SW480 (cell line): ENCODE data around the gene PLEKHN1.

ENCODE experiments used
- DNase-seq: peaks from one replicate; pipeline ENCODE4 v3.0.0-alpha.2; 2016; ENCODE audit warnings: low spot score

PLEKHN1 gene

DNA sequence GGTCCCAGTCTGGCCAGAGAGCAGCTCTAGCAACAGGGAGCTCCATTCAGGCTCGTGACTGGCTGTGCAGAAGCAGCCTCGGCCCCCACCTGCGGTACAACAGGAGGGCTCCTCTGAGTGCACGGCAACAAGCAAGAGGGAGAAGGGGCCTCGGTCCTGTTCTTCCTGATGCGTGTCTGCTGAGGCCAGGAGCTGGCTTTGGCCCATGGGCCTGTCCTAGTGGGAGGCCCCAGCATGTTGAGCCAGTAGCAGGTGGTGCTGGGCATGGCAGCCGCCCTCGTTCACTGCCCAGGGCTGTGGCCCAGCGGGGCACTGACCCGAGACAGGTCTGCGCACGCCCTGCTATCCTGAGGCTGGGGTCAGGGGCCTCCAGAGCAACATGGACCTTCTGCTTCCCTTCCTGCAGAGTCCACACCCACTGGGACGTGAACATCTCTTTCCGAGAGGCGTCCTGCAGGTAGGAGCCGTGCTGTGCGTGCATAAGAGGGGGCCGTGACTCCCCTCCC is 35.6 kb upstream of the PLEKHN1 start:
- DNase-seq: no peak

DNA sequence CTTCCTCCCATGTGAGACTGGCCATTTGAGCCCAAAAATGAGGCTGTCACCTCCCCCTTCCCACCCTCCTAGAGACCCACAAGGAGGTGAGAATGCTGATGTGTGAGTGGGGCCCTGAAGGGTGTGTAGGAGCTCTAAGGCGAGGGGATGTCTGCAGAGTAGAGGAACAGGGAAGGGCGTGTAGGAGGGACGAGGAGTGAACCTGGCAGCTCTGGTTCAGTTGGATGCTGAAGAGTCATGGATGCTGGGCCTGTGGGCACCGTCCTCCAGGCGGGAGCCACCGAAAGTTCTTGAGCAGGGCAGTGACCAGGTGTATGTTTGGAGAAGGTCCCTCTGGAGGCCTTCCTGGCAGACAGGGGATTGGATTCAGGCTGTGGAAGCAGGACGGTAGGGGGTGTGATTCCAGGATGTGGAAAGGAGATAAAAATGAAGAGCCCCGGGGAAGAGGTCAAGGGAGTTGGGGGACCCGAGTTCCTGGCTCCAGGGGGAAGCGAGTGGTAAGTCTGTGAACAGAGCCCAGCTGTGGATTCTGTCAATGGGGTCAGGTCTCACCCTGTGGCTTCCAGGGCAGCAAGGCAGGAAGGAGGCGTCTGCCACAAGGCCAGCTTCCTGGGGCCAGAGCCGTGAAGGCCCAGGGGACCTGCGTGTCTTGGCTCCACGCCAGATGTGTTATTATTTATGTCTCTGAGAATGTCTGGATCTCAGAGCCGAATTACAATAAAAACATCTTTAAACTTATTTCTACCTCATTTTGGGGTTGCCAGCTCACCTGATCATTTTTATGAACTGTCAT is 34.7 kb upstream of the PLEKHN1 start:
- no peak for DNase-seq

DNA sequence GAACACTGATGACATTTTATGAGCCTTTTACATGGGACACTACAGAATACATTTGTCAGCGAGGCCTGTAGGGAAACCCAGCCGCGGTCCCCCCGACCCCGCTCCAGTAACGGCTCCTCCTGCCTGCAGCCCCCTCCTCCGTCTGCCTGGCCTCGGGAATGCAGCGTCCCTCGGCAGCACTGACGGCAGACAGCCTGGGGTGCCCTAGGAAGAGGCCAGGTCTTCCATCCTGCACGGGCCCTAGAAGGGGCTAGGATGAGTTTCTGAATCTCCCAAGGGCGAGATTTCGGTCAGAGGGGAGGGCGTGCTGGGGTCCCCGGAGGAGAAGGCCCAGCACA is 34.1 kb upstream of the PLEKHN1 start:
- no peak for DNase-seq

DNA sequence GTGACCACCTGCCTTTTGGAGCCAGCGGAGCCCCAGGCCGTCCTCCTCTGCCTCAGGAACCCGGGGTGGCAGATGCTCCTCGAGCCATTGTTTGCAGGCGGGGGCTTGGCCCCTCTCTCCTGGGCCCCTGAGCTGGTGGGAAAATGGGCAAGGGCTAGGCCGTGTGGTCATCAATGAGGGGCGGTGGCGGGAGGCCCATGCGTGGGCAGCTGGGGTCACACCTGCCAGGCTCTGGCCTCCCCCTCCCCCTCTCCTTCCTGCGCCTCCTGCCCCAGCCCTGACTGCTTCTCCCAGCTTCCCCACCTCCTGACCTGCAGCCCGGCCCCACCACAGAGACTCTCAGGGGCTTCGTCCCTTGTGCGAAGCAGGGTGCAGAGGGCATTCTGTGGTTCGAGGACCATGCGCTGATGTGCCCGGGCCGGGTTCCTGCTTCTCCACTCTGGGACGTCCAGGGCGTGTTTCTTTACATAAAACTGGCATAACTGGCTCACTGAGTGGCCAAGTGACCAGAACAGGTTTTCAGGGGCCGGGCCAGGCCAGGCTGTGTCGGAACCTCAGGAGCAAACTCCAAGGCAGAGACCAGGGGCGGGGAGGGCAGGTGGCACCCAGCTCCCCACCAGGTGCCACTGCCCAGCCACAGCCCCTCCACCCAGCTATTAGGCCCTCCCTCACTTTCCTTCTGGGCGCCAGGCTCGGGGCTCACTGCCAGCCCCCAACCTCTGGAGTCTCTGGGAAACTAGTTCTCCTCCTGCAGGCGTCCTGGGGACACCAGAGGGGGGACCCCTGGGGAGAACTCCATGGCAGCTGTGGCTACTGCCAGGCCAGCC is 33.3 kb upstream of the PLEKHN1 start:
- DNase-seq: no peak

DNA sequence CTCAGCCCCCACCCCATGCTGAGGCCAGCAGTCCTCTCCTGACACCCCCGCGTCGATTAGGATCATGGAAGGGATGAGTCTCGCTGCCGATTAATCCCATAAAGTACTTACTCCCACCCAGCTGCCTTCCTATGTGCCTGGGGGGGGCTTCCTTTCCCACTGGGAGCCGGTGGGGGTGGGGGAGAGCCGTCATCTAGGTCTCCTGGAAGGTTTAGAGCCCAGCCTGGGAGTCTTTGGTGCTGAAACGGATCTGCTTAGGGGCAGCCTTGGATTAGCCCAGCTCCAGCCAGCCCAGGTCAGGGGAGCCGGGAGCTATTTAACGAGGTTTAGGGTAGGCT is 32.7 kb upstream of the PLEKHN1 start:
- no peak for DNase-seq

DNA sequence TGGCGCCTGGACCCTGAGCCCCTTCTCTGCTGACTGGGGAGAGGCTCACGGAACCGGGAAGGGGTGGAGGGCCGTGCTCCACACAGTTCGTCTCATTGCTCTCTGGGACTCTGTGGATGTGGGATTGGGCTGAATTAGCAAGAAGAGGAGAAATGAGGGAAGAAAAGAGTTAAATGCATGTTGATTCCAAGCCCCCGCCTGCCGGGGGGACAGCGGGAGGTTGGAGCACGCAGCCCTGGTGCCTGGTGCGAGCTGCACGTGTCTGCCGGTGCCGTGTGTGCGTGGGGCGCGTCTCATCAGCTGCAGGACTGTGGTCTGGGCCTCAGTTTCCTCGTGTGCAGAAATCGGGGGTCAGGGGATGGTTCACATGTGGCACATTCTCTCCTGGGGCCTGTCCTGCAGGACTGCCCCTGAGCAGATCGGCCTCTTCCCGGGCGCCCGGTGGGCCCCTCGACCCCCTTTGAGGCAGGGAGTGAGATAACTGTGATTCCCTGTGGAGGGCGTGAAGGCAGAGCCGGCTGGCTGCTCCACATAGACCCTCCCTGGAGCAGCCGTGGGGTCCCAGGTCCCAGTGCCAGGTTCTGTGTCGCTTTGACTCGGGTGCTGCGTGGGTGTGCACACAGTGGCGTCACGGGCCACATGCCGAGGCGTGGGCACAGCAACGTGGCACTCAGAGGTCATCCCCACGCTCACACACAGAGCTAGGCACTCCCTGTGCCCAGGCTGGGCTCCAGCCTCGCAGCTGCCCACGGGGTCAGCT is 31.1 kb upstream of the PLEKHN1 start:
- no peak for DNase-seq

DNA sequence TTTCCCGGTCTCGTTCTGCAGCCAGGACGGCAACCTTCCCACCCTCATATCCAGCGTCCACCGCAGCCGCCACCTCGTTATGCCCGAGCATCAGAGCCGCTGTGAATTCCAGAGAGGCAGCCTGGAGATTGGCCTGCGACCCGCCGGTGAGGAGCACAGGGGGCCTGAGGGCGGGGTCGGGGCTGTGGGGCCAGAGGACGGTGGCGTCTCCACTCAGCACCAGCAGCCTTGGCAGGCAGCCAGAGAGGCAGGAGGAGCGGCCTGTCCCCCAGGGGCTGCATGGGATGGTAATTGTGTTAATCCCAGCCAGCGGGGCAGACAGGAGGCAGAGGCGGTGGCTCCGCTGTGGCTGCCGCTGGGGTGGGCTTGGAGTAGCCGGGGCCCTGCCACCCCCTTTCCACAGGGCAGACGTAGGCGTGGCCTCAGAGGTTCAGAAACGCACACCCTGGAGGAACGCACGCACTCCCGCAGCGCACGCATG is 30.5 kb upstream of the PLEKHN1 start:
- DNase-seq: no peak

DNA sequence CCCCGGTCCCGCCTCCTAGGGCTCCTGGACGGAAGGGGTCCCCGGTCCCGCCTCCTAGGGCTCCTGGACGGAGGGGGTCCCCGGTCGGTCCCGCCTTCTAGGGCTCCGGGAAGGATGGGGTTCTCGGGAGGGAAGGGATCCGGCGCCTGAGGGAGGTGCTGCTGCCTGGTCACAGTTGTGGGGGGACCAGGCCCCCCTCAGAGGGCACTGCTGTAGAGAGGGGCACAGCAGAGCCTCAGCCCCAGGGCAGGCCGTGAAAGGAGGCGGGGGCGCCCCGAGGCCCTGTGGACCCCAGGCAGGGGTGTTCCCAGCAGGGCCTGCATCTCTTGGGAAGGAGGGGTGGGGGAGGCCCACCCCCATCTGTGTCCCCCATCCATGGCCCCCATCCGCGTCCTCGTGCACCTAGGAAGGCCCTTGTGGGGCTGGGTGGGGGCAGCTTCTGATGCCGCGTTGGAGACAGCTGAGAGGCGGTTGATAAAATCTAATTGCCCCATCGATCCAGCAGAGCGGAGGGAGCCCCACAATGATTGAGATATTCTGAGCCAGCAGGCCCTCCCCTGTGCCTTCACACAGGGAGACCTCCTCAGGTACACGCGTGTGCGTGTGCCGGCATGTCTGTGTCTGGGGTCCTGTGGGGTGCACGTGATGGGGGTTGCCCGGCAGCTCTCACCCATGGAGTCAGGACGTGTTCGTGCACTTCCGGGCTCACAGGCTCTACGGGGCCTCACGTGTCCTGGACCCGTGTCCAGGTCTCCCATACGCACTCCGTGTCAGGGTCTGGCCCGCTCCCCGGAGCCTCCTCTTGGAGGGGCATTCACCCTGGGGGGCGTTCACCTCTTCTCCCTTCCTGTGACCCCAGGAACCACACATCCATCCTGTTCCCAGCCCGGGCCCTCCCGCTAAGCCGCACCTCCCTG is 29.7 kb upstream of the PLEKHN1 start:
- DNase-seq: no peak

DNA sequence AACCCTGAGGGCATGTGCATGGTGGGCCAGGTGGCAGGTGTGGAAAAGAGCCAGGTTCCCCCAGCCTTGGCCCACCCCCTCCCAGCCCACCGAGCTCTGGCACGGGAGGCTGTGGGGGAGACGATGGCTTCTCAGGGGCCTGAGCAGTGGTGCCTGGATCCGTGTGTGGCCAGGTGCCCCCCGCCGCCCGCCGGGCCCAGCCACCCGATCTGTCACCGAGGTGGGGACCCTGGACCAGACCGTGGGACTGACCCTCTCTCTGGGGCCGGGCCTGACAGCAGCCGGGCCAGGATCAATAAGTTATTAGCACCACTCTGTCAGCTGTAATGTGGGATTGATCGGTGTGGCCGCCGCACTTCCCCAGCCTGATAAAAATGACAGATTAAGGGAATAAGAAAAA is 28.8 kb upstream of the PLEKHN1 start:
- no peak for DNase-seq

DNA sequence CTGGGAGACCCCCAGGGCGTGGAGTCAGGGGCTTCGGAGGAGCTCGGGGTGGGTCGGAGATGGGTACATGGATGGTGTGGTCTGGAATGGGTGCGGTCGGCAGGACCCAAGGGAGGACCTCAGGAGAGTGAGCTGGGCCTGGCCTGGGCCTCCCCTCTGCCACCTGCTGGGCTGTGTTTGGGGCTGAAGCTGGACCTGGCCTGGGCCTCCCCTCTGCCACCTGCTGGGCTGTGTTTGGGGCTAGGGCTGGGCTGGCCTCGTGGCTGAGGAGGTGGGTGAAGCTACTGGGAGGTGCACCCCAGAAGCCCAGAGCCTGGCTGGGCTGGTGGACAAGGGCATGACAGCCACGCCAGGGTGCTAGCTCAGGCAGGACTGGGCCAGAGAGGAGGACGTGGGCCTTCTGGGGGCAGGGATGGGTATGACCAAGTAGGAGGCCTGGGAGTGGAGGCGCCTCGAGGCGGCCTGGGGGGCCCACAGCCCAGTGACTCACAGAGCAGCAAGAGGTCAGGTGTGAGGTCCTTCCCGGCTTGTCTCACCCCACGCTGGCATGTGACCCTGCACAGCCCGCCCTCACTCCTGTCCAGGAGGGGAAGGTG is 28.1 kb upstream of the PLEKHN1 start:
- DNase-seq: peak; percentile 60

DNA sequence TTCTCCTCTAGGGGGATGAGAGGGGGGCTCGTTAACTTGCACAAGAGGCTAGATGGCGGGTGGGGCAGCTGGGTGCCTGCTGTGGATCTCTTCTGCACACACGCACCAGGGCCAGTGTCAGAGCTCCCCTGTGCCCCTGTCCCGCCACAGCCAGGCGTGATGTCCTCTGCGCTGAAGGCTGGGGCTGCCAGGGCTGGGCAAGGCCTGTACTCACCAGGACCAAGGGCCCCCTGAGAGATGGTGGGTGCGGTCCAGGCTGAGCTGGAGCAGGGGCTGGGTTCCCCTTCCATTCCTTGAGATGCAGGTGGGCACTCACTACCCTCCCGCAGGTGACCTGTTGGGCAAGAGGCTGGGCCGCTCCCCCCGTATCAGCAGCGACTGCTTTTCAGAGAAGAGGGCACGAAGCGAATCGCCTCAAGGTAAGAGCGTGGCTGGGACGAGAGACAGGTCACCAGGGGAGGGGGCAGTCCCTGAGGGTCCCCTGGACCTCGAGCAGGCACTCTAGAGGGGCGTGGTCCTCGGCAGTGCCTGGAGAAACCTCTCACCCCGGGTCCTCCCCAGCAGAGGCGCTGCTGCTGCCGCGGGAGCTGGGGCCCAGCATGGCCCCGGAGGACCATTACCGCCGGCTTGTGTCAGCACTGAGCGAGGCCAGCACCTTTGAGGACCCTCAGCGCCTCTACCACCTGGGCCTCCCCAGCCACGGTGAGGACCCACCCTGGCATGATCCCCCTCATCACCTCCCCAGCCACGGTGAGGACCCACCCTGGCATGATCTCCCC is 27.4 kb upstream of the PLEKHN1 start:
- no peak for DNase-seq

DNA sequence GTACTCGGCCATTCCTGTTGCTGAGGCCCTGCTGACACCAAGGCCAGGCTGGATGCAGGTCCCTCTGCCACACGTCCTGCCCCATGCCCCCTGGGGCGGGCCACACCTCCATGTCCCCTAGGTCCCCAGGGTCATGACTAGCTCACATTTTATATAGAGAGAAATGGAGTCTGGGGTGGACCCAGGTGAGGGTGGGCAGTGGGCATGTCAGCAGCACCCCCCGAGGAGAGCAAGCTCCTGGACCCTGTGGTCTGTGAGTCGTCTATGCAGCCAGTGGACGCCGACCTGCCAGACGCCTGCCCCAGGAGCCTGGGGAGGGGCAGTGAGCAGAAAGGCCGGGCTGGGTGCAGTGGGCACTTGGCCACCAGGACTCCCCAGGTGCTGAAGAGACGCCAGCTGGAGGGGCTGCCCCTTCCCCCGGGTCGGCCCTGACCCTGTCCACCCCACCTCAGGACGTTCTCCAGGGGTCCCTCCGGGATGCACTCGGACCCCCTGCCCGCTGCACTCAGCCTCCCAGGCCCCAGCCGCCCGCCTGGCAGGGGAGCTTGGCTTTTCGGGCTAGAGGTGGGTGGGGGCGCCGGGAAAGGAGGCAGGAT is 26.7 kb upstream of the PLEKHN1 start:
- DNase-seq: no peak

DNA sequence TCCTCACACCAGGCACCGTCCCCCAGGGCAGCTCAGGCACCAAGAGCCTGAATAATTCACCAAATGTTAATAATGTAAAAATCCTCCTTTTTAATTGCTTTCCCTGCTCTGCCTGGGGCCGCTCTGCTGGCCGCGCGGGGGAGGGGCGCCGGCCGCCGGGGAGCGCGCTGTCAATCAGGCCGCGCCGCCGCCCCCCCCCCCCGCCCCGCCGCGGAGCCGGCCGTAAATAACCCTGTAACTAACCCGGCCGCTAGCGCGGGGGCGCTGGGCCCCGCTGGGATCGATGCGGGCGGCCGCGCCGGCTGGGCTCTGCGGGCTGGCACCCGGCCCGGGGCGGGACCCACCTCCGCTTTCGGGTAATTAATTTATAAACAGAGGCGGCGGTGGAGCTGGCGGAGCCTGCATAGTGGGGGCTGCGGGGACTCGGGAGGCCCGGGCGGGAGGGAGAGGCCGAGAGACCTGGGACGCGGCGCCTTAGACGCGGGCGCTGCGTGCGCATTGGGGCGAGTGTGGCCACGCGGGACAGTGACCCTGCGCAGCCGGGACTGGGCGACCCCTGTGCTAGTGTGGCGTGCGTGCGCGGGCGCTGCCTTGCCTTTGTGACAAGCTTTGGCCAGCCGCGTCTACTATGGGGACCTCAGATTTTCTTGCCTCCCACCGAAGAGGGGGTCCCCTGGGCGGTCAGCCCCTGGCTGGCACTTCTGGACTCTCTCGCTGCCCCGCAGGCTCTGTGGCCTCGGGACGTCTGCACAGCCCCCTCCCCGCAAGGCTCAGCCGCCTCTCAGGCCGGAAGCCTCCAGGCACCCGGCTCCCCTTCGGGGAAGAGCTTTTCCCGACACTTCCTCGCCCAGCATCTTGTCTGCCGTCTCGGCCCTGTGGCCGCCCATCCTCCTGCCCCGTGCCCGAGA is 25.9 kb upstream of the PLEKHN1 start:
- DNase-seq: no peak

DNA sequence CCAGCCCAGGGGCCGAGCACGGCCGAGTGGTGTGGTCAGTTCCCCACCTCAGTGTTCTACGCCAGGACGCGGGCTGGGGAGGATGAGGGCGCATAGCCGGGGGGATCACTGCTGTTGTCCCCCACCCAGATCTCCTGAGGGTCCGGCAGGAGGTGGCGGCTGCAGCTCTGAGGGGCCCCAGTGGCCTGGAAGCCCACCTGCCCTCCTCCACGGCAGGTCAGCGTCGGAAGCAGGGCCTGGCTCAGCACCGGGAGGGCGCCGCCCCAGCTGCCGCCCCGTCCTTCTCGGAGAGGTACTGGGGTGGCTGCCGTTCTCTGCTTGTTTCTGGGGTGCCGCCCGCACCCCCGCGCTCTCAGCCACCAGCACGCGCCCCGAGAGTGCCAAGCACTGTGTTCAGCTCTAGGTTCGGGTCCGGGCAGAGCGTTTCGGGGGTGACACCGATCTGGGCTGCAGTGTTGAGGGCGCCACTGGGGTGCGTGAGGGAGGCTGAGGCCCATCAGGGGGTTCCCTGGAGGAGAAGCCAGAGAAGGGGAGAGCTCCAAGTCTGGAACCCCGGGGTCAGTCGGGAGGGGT is 25.2 kb upstream of the PLEKHN1 start:
- DNase-seq: no peak

DNA sequence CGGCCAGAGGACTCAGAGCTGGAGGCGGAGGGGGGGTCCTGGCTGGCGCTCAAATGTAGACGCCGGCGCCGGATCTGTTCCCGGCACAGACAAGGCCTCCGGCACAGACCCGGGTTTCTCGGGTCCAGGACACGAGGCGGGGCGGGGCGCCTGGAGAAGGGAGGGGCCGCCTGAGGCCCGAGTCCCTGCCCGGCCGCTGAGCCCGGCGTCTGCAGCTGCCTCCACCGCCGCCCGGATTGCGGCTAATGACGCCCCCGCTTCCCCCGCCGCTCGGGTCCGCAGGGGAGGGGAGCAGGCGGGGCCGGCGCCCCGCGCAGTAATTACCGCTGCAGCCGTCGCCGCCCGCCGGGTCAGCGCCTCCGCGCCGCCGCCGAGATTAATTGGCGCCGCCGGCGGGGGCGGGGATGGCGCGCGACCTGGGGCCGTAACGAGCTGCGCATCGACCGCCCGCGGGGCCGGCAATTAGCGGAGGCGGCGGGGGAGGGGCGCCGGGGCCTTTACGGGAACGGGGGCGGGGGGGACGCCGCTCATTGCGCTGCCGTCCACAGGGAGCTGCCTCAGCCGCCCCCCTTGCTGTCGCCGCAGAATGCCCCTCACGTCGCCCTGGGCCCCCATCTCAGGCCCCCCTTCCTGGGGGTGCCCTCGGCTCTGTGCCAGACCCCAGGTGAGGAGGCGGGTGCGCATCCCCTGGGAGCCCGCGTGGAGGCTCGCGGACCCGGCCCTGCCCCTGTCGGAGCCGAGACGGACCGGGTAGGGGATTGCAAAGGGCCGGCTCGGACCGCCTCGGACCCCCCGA is 24.5 kb upstream of the PLEKHN1 start:
- DNase-seq: peak; percentile 77

DNA sequence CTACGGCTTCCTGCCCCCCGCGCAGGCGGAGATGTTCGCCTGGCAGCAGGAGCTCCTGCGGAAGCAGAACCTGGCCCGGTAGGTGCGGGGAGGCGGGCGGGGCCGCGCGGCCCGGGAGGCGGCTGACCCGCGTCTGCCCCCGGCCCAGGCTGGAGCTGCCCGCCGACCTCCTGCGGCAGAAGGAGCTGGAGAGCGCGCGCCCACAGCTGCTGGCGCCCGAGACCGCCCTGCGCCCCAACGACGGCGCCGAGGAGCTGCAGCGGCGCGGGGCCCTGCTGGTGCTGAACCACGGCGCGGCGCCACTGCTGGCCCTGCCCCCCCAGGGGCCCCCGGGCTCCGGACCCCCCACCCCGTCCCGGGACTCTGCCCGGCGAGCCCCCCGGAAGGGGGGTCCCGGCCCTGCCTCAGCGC is 23.9 kb upstream of the PLEKHN1 start:
- no peak for DNase-seq

DNA sequence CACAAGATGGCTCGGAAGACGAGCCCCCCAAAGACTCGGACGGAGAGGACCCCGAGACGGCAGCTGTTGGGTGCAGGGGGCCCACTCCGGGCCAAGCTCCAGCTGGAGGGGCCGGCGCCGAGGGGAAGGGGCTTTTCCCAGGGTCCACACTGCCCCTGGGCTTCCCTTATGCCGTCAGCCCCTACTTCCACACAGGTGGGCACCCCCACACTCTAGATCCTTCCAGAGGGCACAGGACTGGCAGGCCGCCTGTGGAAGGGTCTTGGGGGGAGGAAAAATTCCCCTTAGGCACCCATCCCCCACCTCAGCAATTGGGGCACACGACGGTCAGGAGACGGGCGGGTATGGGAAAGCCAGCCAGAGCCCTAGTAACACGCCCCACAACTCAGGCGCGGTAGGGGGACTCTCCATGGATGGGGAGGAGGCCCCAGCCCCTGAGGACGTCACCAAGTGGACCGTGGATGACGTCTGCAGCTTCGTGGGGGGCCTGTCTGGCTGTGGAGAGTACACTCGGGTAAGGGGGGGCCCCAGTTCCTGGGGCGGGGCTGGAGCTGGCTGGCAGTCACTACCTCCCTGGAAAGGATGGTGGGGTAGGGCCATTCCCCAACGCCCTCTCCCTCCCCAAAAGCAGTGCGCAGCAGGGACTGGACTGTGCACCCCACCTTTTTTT is 23.3 kb upstream of the PLEKHN1 start:
- DNase-seq: no peak
